ENCODE data around the gene SYNPO.

Gene SYNPO

GRCh38 chr5:150599281-150599680 is 41.2 kb upstream of the SYNPO start:
- H3K27me3 ChIP-seq: peaks cover 5% of the 10 kb centered on the region
- no peak overlapping the region for H3K4me3 ChIP-seq (ENCODE audit: low read depth in 1 of 2, low read length in 1 of 2)
- no peaks in the 10 kb centered on the region for H3K9me3 ChIP-seq
- H3K27ac ChIP-seq: no peak overlapping the region
- no peak for TF ChIP-seq CTCF (IDR thresholded peaks at IDR 0.05)
- peaks cover 14 to 22% of the 10 kb centered on the region in 2 experiments for H3K4me1 ChIP-seq (ENCODE audit: control insufficient read depth in 1 of 2, insufficient read depth in 1 of 2, low read depth in 1 of 2, low read length in 1 of 2)
- no peaks in the 10 kb centered on the region for H3K36me3 ChIP-seq

- Histone ChIP-seq H3K36me3 (no peaks in the 10 kb centered on the region), H3K9me3 (no peaks in the 10 kb centered on the region), H3K4me1 (ENCODE audit: control insufficient read depth in 1 of 2, insufficient read depth in 1 of 2, low read depth in 1 of 2, low read length in 1 of 2) (peaks cover 14 to 22% of the 10 kb centered on the region in 2 experiments), H3K27me3 (peaks cover 5% of the 10 kb centered on the region), H3K4me3 (ENCODE audit: low read depth in 1 of 2, low read length in 1 of 2) (no peak overlapping the region), H3K27ac (no peak overlapping the region)
- TF ChIP-seq CTCF (IDR thresholded peaks at IDR 0.05): no peak
Observed at GRCh38 chr5:150599917-150600511, 40.4 kb upstream of the SYNPO start.

- no peak overlapping the region for H3K4me3 ChIP-seq (ENCODE audit: low read depth in 1 of 2, low read length in 1 of 2)
Observed at GRCh38 chr5:150600616-150601490, 39.6 kb upstream of the SYNPO start.

GRCh38 chr5:150601491-150602345 is 38.7 kb upstream of the SYNPO start:
- TF ChIP-seq CTCF (IDR thresholded peaks at IDR 0.05): no peak
- Histone ChIP-seq H3K27ac (no peak overlapping the region), H3K9me3 (no peaks in the 10 kb centered on the region), H3K36me3 (no peaks in the 10 kb centered on the region), H3K27me3 (peaks cover 5% of the 10 kb centered on the region), H3K4me3 (ENCODE audit: low read depth in 1 of 2, low read length in 1 of 2) (no peak overlapping the region), H3K4me1 (ENCODE audit: control insufficient read depth in 1 of 2, insufficient read depth in 1 of 2, low read depth in 1 of 2, low read length in 1 of 2) (peaks cover 10 to 15% of the 10 kb centered on the region in 2 experiments)

More at GRCh38 chr5:150600616-150601490, 39.6 kb upstream of the SYNPO start:
- Histone ChIP-seq H3K27ac (no peak overlapping the region), H3K4me1 (ENCODE audit: control insufficient read depth in 1 of 2, insufficient read depth in 1 of 2, low read depth in 1 of 2, low read length in 1 of 2) (peaks cover 14 to 22% of the 10 kb centered on the region in 2 experiments), H3K9me3 (no peaks in the 10 kb centered on the region), H3K27me3 (peaks cover 5% of the 10 kb centered on the region), H3K36me3 (no peaks in the 10 kb centered on the region)
- TF ChIP-seq CTCF (IDR thresholded peaks at IDR 0.05): no peak

GRCh38 chr5:150603052-150603451 is 37.4 kb upstream of the SYNPO start:
- TF ChIP-seq CTCF (IDR thresholded peaks at IDR 0.05): no peak
- peaks cover 2% of the 10 kb centered on the region in 2 experiments for H3K4me1 ChIP-seq (ENCODE audit: control insufficient read depth in 1 of 2, insufficient read depth in 1 of 2, low read depth in 1 of 2, low read length in 1 of 2)
- no peak overlapping the region for H3K4me3 ChIP-seq (ENCODE audit: low read depth in 1 of 2, low read length in 1 of 2)
- peaks cover 1% of the 10 kb centered on the region for H3K27me3 ChIP-seq
- H3K9me3 ChIP-seq: no peaks in the 10 kb centered on the region
- H3K36me3 ChIP-seq: no peaks in the 10 kb centered on the region
- no peak overlapping the region for H3K27ac ChIP-seq

Data from neutrophil (primary cell).